ENCODE measurements around the gene MTHFR. TPM values are rescaled to one million over a fixed set of nuclear protein-coding genes. Genes with fewer than 3 reads are reported as not detected.

The MTHFR gene
- total RNA-seq, 2 experiments from 2014 or later: 9.6 TPM

DNA sequence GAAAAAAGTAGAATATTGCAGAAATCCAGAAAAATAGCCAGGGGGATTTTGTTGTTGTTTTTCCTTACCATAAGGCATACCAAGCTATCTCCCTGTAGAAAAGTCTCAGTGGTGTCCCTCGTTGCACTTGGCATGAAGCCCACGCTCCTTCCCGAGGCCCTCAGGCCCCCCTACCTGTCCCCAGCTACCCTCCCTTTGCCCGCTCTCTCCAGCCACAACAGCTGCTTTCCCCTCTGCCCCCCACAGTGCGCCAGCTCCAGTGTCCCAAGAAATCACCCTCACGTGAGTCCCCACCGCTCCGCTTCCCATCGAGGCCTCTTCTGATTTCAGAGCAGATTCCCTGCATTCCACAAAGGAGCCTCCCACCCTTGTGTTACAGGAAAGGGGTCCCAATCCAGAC, 61.5 kb downstream of the MTHFR start:
- TF ChIP-seq, protein P1, sequence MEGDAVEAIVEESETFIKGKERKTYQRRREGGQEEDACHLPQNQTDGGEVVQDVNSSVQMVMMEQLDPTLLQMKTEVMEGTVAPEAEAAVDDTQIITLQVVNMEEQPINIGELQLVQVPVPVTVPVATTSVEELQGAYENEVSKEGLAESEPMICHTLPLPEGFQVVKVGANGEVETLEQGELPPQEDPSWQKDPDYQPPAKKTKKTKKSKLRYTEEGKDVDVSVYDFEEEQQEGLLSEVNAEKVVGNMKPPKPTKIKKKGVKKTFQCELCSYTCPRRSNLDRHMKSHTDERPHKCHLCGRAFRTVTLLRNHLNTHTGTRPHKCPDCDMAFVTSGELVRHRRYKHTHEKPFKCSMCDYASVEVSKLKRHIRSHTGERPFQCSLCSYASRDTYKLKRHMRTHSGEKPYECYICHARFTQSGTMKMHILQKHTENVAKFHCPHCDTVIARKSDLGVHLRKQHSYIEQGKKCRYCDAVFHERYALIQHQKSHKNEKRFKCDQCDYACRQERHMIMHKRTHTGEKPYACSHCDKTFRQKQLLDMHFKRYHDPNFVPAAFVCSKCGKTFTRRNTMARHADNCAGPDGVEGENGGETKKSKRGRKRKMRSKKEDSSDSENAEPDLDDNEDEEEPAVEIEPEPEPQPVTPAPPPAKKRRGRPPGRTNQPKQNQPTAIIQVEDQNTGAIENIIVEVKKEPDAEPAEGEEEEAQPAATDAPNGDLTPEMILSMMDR (IDR thresholded peaks at IDR 0.05): no peak
- DNase-seq (no peak), ATAC-seq (no peak)
- H3K36me3 Mint-ChIP-seq (ENCODE audit: low read depth): peaks cover 2% of the 10 kb centered on the region
- peaks cover 35% of the 10 kb centered on the region for H3K4me1 Mint-ChIP-seq (ENCODE audit: low read depth)
- H3K4me3 Mint-ChIP-seq: no peak overlapping the region
- no peaks in the 10 kb centered on the region for H3K27me3 Mint-ChIP-seq
- H3K9me3 Mint-ChIP-seq: no peaks in the 10 kb centered on the region
- ChIA-PET POLR2A (interaction anchor here (0.7 kb wide), 1 partner anchor 166 kb away, joined by 3 read pairs; no protein-coding TSS in a partner anchor), CTCF (no interaction called here)
- intact Hi-C loops (cut with micrococcal nuclease): no loop called here
- H3K27ac Mint-ChIP-seq: no peak overlapping the region

GRCh38 chr1:11741919-11742558, 63.7 kb downstream of the MTHFR start:
- H3K36me3 Mint-ChIP-seq (ENCODE audit: low read depth): peaks cover 2% of the 10 kb centered on the region
- no peak for DNase-seq
- CTCF ChIA-PET: interaction anchor here (1.0 kb wide), 1 partner anchor 23 kb away, joined by 3 read pairs; no protein-coding TSS in a partner anchor

GRCh38 chr1:11741482-11741881, 64.3 kb downstream of the MTHFR start:
- Mint-ChIP-seq H3K4me1 (ENCODE audit: low read depth) (peaks cover 44% of the 10 kb centered on the region), H3K27ac (no peak overlapping the region), H3K4me3 (no peak overlapping the region)

More at GRCh38 chr1:11741919-11742558, 63.7 kb downstream of the MTHFR start:
- no peak for ATAC-seq
- intact Hi-C loops (cut with micrococcal nuclease): no loop called here
- H3K27me3 Mint-ChIP-seq: no peaks in the 10 kb centered on the region
- TF ChIP-seq, protein P1 (IDR thresholded peaks at IDR 0.05): no peak
- no peak overlapping the region for H3K4me3 Mint-ChIP-seq
- H3K9me3 Mint-ChIP-seq: no peaks in the 10 kb centered on the region
- peaks cover 40% of the 10 kb centered on the region for H3K4me1 Mint-ChIP-seq (ENCODE audit: low read depth)
- POLR2A ChIA-PET: no interaction called here
- no peak overlapping the region for H3K27ac Mint-ChIP-seq

DNA sequence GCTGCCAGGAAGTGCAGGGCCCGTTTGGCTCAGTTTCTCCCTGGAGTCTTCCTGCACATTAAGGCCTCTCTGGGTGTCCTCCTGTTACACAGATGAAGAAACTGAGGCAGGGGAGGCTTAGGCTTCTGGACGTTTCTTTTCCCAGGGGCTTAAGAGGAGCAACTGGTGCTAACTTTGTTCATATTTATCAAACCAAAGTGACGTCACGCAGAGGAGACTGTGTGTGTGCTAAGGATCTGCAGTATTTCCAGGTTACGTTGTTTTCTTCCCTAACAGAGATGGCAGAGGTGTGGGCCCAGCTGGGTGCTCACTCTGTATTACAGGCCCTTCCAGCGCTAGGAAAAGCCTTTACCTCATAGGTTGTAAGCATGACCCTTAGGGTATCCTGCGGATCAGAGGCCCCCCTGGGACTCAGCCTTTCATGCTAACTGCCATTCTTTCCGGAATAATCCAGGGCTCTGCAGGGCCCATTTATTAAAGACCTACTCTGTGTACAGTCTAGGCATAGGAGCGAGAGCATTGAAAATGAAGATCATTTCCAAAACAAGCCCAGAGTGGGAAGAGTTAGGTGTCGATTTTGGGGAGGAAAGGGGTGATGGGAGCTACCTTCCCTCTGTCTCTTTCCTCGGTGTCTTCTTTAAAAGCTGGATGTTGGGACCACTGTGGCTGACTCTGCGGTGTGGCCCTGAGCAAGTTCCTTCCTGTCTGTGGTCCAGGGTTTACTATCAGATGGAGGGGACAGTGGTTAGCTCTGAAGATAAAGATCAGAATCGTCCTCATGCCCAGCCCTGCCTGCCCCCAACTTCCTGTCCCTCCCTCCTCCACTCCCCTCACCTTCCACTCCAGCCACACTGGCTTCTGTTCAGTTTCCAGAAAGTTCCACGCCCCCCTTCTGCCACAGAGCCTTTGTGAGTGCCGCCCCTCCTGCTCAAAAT, 65.2 kb downstream of the MTHFR start:
- no peaks in the 10 kb centered on the region for H3K9me3 Mint-ChIP-seq
- peaks cover 44% of the 10 kb centered on the region for H3K4me1 Mint-ChIP-seq (ENCODE audit: low read depth)
- TF ChIP-seq, protein P1 (IDR thresholded peaks at IDR 0.05): no peak
- no peaks in the 10 kb centered on the region for H3K36me3 Mint-ChIP-seq (ENCODE audit: low read depth)
- DNase-seq (peak; percentile 59), ATAC-seq (peak; percentile 48)
- no peak overlapping the region for H3K4me3 Mint-ChIP-seq
- intact Hi-C loops (cut with micrococcal nuclease): no loop called here
- peak overlapping the region; percentile 55 for H3K27ac Mint-ChIP-seq
- POLR2A ChIA-PET: interaction anchor here (1.0 to 1.5 kb wide), 4 partner anchors 10 to 167 kb away, joined by 3 to 7 read pairs (median 4); no protein-coding TSS in a partner anchor
- CTCF ChIA-PET: interaction anchor here (0.9 to 1.4 kb wide), 2 partner anchors 90 to 95 kb away, joined by 4 read pairs; no protein-coding TSS in a partner anchor
- H3K27me3 Mint-ChIP-seq: no peaks in the 10 kb centered on the region

More at GRCh38 chr1:11741482-11741881, 64.3 kb downstream of the MTHFR start:
- Mint-ChIP-seq H3K36me3 (ENCODE audit: low read depth) (peaks cover 2% of the 10 kb centered on the region), H3K9me3 (no peaks in the 10 kb centered on the region), H3K27me3 (no peaks in the 10 kb centered on the region)
- DNase-seq (no peak), ATAC-seq (no peak)
- TF ChIP-seq, protein P1 (IDR thresholded peaks at IDR 0.05): no peak
- CTCF ChIA-PET: interaction anchor here (1.4 kb wide), 1 partner anchor 96 kb away, joined by 4 read pairs; no protein-coding TSS in a partner anchor
- intact Hi-C loops (cut with micrococcal nuclease): no loop called here
- POLR2A ChIA-PET: interaction anchor here (1.0 to 1.1 kb wide), 2 partner anchors 68 to 76 kb away, joined by 3 read pairs; no protein-coding TSS in a partner anchor

All from activated CD8-positive, alpha-beta T cell treated with anti-CD3 and anti-CD28 coated beads for 36 hours (primary cell).